Subcutaneous abdominal adipose tissue (tissue), 5 donors: ENCODE results near the gene TBC1D14.
"Not testable (repeated sequence)": the region's sequence is repeated elsewhere in the genome, so short reads cannot be mapped to it uniquely, and the experiment has no call there.

Experiments used
- H3K27ac ChIP-seq: one replicate; pipeline ENCODE4 v1.7.0; 2013; ENCODE audit warnings: low read depth, mild to moderate bottlenecking, inconsistent platforms, low read length, moderate library complexity
- H3K27me3 ChIP-seq, 5 donors: one replicate each; pipeline ENCODE4 v1.7.0; 2013; ENCODE audit warnings: low read length in 5 of 5, inconsistent platforms in 1 of 5; ENCODE audit not compliant: control insufficient read depth in 5 of 5, insufficient read depth in 4 of 5
- H3K36me3 ChIP-seq, 5 donors: one replicate each; pipeline ENCODE4 v1.7.0; 2013; ENCODE audit warnings: low read length in 5 of 5; ENCODE audit not compliant: control insufficient read depth in 5 of 5, insufficient read depth in 5 of 5
- H3K4me1 ChIP-seq, 5 donors: one replicate each; pipeline ENCODE4 v1.7.0; 2013; ENCODE audit warnings: low read length in 5 of 5, mild to moderate bottlenecking in 3 of 5, moderate library complexity in 1 of 5; ENCODE audit not compliant: control insufficient read depth in 5 of 5, insufficient read depth in 5 of 5
- H3K4me3 ChIP-seq, 5 donors: one replicate each; pipeline ENCODE4 v1.7.0; 2013; ENCODE audit warnings: low read length in 5 of 5, low read depth in 1 of 5
- H3K9ac ChIP-seq, 5 donors: one replicate each; pipeline ENCODE4 v1.7.0; 2013; ENCODE audit warnings: low read length in 5 of 5, mild to moderate bottlenecking in 4 of 5, moderate library complexity in 3 of 5
- H3K9me3 ChIP-seq, 5 donors: one replicate each; pipeline ENCODE4 v1.7.0; 2013; ENCODE audit warnings: low read length in 5 of 5; ENCODE audit not compliant: control insufficient read depth in 5 of 5
- donor health status: healthy.
- donor health status: healthy.
- donor health status: healthy.
- donor health status: healthy.
- donor health status: healthy.

TBC1D14 gene

DNA sequence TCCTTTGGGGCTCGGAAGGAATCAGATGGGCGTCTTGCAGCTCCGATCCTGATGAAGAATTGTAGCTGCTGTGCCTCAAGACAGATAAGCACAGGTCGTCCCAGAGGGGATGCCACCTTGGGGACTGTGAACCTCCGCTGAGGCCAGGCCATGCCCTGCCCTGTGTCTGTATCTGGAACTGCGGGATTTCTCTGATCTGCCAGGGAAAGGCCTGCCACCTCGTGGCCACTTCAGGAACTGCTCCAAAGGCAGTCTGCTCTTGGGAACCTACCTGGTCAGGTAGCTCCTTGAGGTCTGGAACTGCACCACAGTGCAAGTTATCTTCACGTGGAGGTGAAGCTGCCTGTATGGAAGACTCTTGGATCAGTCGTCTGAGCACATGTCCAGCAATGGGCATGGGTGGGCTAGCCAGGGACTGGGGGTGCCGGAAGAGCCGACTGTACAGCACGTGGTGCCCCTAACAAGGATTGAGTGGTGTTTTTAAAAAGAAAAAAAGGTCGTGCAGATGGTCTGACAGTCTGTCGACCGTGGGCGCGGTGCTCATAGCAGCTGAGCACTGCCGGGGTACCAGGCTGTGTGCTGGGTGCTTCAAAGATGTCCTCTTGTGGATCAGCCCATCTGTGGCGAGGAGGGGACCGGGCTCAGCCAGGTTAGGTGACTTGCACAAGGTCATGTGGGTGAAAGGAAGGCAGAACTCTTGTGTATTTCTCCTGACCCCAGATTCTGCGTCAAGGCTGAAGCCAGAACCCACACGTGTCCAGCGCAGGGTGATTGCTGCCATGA lies 161.3 kb downstream of the TBC1D14 start:
- H3K4me3 ChIP-seq: no peak overlapping the region
- H3K27ac ChIP-seq: no peak overlapping the region
- H3K27me3 ChIP-seq: peaks cover 0 to 2% (median 0%) of the 10 kb centered on the region in 5 donors
- peaks cover 5 to 29% (median 26%) of the 10 kb centered on the region in 5 donors for H3K4me1 ChIP-seq
- H3K36me3 ChIP-seq: no peaks in the 10 kb centered on the region
- H3K9me3 ChIP-seq: no peaks in the 10 kb centered on the region
- H3K9ac ChIP-seq: no peak overlapping the region

GRCh38 chr4:7073059-7073458 lies 163.4 kb downstream of the TBC1D14 start:
- Histone ChIP-seq H3K27me3 (peaks cover 0 to 2% (median 0%) of the 10 kb centered on the region in 5 donors), H3K9me3 (no peaks in the 10 kb centered on the region), H3K36me3 (no peaks in the 10 kb centered on the region), H3K9ac (no peak overlapping the region), H3K4me3 (no peak overlapping the region), H3K4me1 (peaks cover 2 to 14% (median 11%) of the 10 kb centered on the region in 5 donors), H3K27ac (no peak overlapping the region)

- no peak overlapping the region for H3K4me3 ChIP-seq
- H3K27me3 ChIP-seq: peaks cover 0 to 2% (median 0%) of the 10 kb centered on the region in 5 donors
- no peaks in the 10 kb centered on the region for H3K36me3 ChIP-seq
- H3K9ac ChIP-seq: no peak overlapping the region
- H3K4me1 ChIP-seq: peaks cover 2 to 9% (median 7%) of the 10 kb centered on the region in 5 donors
- H3K27ac ChIP-seq: no peak overlapping the region
- no peaks in the 10 kb centered on the region for H3K9me3 ChIP-seq
Observed at GRCh38 chr4:7073526-7074390, 164.1 kb downstream of the TBC1D14 start.

GRCh38 chr4:7074426-7074825 lies 164.8 kb downstream of the TBC1D14 start:
- no peak overlapping the region for H3K4me3 ChIP-seq
- peaks cover 0 to 5% (median 2%) of the 10 kb centered on the region in 5 donors for H3K4me1 ChIP-seq
- no peak overlapping the region for H3K9ac ChIP-seq
- peaks cover 0 to 2% (median 0%) of the 10 kb centered on the region in 5 donors for H3K27me3 ChIP-seq
- H3K9me3 ChIP-seq: no peaks in the 10 kb centered on the region
- H3K27ac ChIP-seq: no peak overlapping the region
- H3K36me3 ChIP-seq: no peaks in the 10 kb centered on the region

GRCh38 chr4:7075962-7076695 lies 166.5 kb downstream of the TBC1D14 start:
- Histone ChIP-seq H3K27ac (no peak overlapping the region), H3K27me3 (peaks cover 0 to 2% (median 0%) of the 10 kb centered on the region in 5 donors), H3K9me3 (no peaks in the 10 kb centered on the region)

DNA sequence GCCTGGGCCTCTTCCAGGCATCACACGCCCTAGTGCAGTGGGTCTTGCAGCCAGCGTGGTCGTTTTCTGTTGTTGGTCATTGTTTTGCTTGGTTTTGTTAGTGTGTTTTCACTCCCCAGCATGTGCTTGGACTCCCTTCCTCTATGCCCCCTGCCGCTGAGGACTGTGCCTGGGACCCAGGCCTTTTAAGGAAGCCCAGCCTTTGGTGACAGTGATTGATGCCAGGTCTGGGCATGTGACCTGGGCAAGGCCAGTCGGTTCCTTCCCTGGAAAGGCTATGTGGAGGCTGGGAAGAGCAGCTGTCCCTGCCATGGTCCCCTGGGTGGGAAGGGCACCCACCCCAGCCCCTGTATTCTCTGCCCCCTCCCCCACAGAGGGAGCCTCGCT lies 167.1 kb downstream of the TBC1D14 start:
- H3K4me1 ChIP-seq: no peaks in the 10 kb centered on the region
- H3K9ac ChIP-seq: no peak overlapping the region
- no peak overlapping the region for H3K27ac ChIP-seq
- no peaks in the 10 kb centered on the region for H3K27me3 ChIP-seq
- H3K4me3 ChIP-seq: no peak overlapping the region
- no peaks in the 10 kb centered on the region for H3K36me3 ChIP-seq
- H3K9me3 ChIP-seq: no peaks in the 10 kb centered on the region

More at GRCh38 chr4:7075962-7076695, 166.5 kb downstream of the TBC1D14 start:
- H3K4me3 ChIP-seq: no peak overlapping the region
- H3K36me3 ChIP-seq: no peaks in the 10 kb centered on the region
- no peaks in the 10 kb centered on the region for H3K4me1 ChIP-seq
- H3K9ac ChIP-seq: no peak overlapping the region

GRCh38 chr4:7077371-7077770 lies 167.7 kb downstream of the TBC1D14 start:
- Histone ChIP-seq H3K36me3 (no peaks in the 10 kb centered on the region), H3K27me3 (no peaks in the 10 kb centered on the region), H3K4me1 (no peaks in the 10 kb centered on the region), H3K4me3 (no peak overlapping the region), H3K27ac (no peak overlapping the region), H3K9me3 (no peaks in the 10 kb centered on the region), H3K9ac (no peak overlapping the region)

DNA sequence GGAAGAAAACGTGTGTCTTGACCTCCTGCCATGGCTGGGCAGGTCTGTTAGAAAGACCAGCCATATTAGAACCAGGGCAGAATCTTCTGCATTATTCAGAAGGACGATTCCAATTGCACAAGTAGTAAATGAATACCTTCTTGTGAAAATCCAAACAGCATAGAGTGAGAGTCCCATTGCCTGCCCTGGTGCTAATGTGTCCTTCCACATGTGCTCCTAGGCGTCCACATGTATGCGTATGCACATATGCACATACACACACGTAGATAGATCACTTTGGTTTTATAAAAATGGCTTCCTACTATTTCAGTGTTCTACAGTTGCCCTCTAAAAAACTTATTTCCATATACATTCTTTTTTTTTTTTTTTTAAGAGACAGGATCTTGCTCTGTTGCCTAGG lies 168.4 kb downstream of the TBC1D14 start:
- Histone ChIP-seq H3K27ac (no peak overlapping the region), H3K4me3 (no peak overlapping the region), H3K9me3 (no peaks in the 10 kb centered on the region), H3K36me3 (no peaks in the 10 kb centered on the region), H3K9ac (no peak overlapping the region), H3K27me3 (peaks cover 0 to under 1% (median 0%) of the 10 kb centered on the region in 5 donors), H3K4me1 (no peaks in the 10 kb centered on the region)

GRCh38 chr4:7079483-7079882 lies 169.9 kb downstream of the TBC1D14 start:
- not testable (repeated sequence) for H3K9ac ChIP-seq, H3K36me3 ChIP-seq, H3K27ac ChIP-seq, H3K4me1 ChIP-seq, H3K4me3 ChIP-seq, H3K9me3 ChIP-seq
- H3K27me3 ChIP-seq: peaks cover 2 to 14% (median 11%) of the 10 kb centered on the region in 5 donors
